DOHH2 (cell line): ENCODE data around the gene HOXC6.

Experiments
- CTCF ChIP-seq: fragments of 200-600 bp; sonication (generic); IDR thresholded peaks from one replicate; pipeline ENCODE4 v1.5.1; 2014; ENCODE audit warnings: antibody characterized with exemption, mild to moderate bottlenecking, low read depth, low read length; ENCODE audit not compliant: poor library complexity, severe bottlenecking
- EZH2phosphoT487 ChIP-seq: fragments of 200-600 bp; sonication (generic); IDR thresholded peaks from 2 replicates; pipeline ENCODE4 v1.6.1; 2017; ENCODE audit warnings: borderline replicate concordance, mild to moderate bottlenecking, antibody characterized with exemption, low read length, moderate library complexity, mixed read lengths

- TF ChIP-seq CTCF (no peak), EZH2phosphoT487 (no peak)
These were observed 826 bp upstream of the HOXC6 start for GRCh38 chr12:54027442-54027786.
